HG03575 (cell line): ENCODE measurements around the gene SNX14.
"Not testable (repeated sequence)": the region's sequence is repeated elsewhere in the genome, so short reads cannot be mapped to it uniquely, and the experiment has no call there.

Experiments
- ATAC-seq: cut with Tn5 transposase; IDR thresholded peaks from one replicate; pipeline ENCODE4 v1.9.1; 2021; ENCODE audit not compliant: unreplicated experiment, insufficient number of reproducible peaks, low FRiP score; ENCODE audit errors: extremely low read depth

The SNX14 gene

GRCh38 chr6:85594197-85594930 is 706 bp upstream of the SNX14 start:
- ATAC-seq = peak; percentile 9

- ATAC-seq = no peak
These were observed 1.6 kb downstream of the SNX14 start for GRCh38 chr6:85592033-85592432.

- ATAC-seq = no peak
These were observed 2.5 kb downstream of the SNX14 start for GRCh38 chr6:85591207-85591606.

GRCh38 chr6:85585741-85586140 is 7.9 kb downstream of the SNX14 start:
- ATAC-seq = no peak

- not testable (repeated sequence) for ATAC-seq
These were observed 10.8 kb downstream of the SNX14 start for GRCh38 chr6:85582832-85583231.

GRCh38 chr6:85581572-85581971 is 12.1 kb downstream of the SNX14 start:
- no peak for ATAC-seq

- ATAC-seq = peak; percentile 65
These were observed 12.8 kb downstream of the SNX14 start for GRCh38 chr6:85580878-85581267.

GRCh38 chr6:85580118-85580877 is 13.4 kb downstream of the SNX14 start:
- no peak for ATAC-seq

GRCh38 chr6:85579581-85579980 is 14.1 kb downstream of the SNX14 start:
- no peak for ATAC-seq

- ATAC-seq = no peak
These were observed 17.2 kb downstream of the SNX14 start for GRCh38 chr6:85576476-85576875.

- no peak for ATAC-seq
These were observed 18.6 kb downstream of the SNX14 start for GRCh38 chr6:85574932-85575598.

GRCh38 chr6:85569323-85569722 is 24.3 kb downstream of the SNX14 start:
- no peak for ATAC-seq

GRCh38 chr6:85568411-85568810 is 25.2 kb downstream of the SNX14 start:
- ATAC-seq = no peak

- ATAC-seq = no peak
These were observed 27.9 kb downstream of the SNX14 start for GRCh38 chr6:85565736-85566135.

GRCh38 chr6:85564223-85564622 is 29.4 kb downstream of the SNX14 start:
- not testable (repeated sequence) for ATAC-seq

GRCh38 chr6:85561750-85562357 is 31.8 kb downstream of the SNX14 start:
- no peak for ATAC-seq

- no peak for ATAC-seq
These were observed 36.5 kb downstream of the SNX14 start for GRCh38 chr6:85556992-85557668.

GRCh38 chr6:85552652-85553051 is 41.0 kb downstream of the SNX14 start:
- ATAC-seq = no peak

GRCh38 chr6:85551264-85551663 is 42.4 kb downstream of the SNX14 start:
- no peak for ATAC-seq
